Stimulated activated naive B cell treated with anti-CD40 and anti-IgM and Interleukin-4, amounts not matched to agents 10 μg/mL and 1 μg/mL and 100 μg/mL, for 72 hours (primary cell): Measurements from ENCODE around the gene FREM1.

ENCODE experiments used
- ATAC-seq, 2 donors: fragments of 150-1000 bp; cut with Tn5 transposase; replicated peaks; 2 replicates each; pipeline ENCODE4 v1.10.0; 2021; ENCODE audit warnings: moderate library complexity in 1 of 2
- DNase-seq: peaks from one replicate; pipeline ENCODE4 v3.0.0; 2021
- H3K27ac Mint-ChIP-seq: one replicate; pipeline ENCODE4 v1.8.0; 2022; ENCODE audit warnings: mild to moderate bottlenecking, mixed read lengths
- H3K27me3 Mint-ChIP-seq, 2 donors: one replicate each; pipeline ENCODE4 v1.8.0; 2022; ENCODE audit warnings: mixed read lengths in 2 of 2
- H3K36me3 Mint-ChIP-seq, 2 donors: one replicate each; pipeline ENCODE4 v1.8.0; 2022; ENCODE audit warnings: mixed read lengths in 2 of 2, mild to moderate bottlenecking in 1 of 2
- H3K4me1 Mint-ChIP-seq, 2 donors: one replicate each; pipeline ENCODE4 v1.8.0; 2022; ENCODE audit warnings: mixed read lengths in 2 of 2, mild to moderate bottlenecking in 1 of 2
- H3K4me3 Mint-ChIP-seq, 2 donors: one replicate each; pipeline ENCODE4 v1.8.0; 2022; ENCODE audit warnings: mild to moderate bottlenecking in 2 of 2, mixed read lengths in 2 of 2, moderate library complexity in 1 of 2
- H3K9me3 Mint-ChIP-seq, 2 donors: one replicate each; pipeline ENCODE4 v1.8.0; 2022; ENCODE audit warnings: mixed read lengths in 2 of 2, mild to moderate bottlenecking in 1 of 2

The FREM1 gene

DNA sequence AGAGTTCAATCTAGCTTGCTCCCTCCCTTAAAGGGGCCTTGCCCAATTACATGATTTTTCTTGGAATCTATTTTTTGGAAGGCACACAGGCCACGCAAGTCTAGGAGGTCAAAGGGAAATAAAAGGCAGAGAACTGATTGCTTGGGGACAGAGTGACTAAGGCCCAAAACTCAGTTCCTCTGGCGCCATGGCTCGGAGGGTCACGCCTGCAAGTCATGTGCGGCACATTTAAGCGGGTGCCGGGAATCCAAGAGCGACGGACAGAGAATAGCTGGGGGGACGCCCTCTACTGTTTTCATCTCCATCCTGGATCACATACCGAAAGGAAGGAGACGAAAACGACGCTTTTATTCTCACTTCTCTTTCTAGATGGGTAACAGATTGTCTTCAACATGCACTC, 78.6 kb downstream of the FREM1 start:
- no peak overlapping the region for H3K4me3 Mint-ChIP-seq

DNA sequence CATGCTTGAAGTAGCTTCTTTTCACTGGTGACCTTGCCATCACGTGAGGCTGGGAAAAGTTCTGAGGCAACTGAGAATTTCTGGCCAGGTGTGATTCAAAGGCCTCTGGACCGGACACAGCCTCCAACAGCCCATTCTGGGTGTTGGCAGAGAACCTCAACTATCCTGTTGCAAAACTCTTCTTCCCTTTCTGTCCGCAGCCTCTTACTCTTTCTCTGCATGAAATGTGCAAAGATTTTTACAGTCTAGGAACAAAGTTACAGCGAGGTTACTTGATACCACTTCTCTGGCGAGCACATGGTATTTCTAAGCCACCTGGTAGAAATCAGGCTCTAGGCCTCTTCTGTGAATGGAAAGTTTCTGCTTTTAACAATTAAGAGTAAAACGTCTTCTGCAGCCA, 79.2 kb downstream of the FREM1 start:
- Mint-ChIP-seq H3K4me3 (no peak overlapping the region), H3K9me3 (peaks cover 0 to 3% of the 10 kb centered on the region in 2 donors), H3K27ac (no peak overlapping the region), H3K36me3 (no peaks in the 10 kb centered on the region), H3K27me3 (peaks cover 6 to 13% of the 10 kb centered on the region in 2 donors), H3K4me1 (no peaks in the 10 kb centered on the region)
- ATAC-seq (no peak), DNase-seq (no peak)

More for the DNA sequence above, 78.6 kb downstream of the FREM1 start:
- peaks cover 0 to 3% of the 10 kb centered on the region in 2 donors for H3K9me3 Mint-ChIP-seq
- H3K4me1 Mint-ChIP-seq, result no peaks in the 10 kb centered on the region
- no peak overlapping the region for H3K27ac Mint-ChIP-seq
- H3K27me3 Mint-ChIP-seq, result peaks cover 4 to 8% of the 10 kb centered on the region in 2 donors
- ATAC-seq, result no peak
- no peak for DNase-seq
- H3K36me3 Mint-ChIP-seq, result no peaks in the 10 kb centered on the region

GRCh38 chr9:14830057-14830456, 80.2 kb downstream of the FREM1 start:
- Mint-ChIP-seq H3K4me1 (peaks cover 2 to 6% of the 10 kb centered on the region in 2 donors), H3K4me3 (no peak overlapping the region), H3K36me3 (no peaks in the 10 kb centered on the region), H3K9me3 (peaks cover 0 to 5% of the 10 kb centered on the region in 2 donors), H3K27ac (no peak overlapping the region), H3K27me3 (peaks cover 13 to 18% of the 10 kb centered on the region in 2 donors)
- no peak for ATAC-seq
- no peak for DNase-seq

DNA sequence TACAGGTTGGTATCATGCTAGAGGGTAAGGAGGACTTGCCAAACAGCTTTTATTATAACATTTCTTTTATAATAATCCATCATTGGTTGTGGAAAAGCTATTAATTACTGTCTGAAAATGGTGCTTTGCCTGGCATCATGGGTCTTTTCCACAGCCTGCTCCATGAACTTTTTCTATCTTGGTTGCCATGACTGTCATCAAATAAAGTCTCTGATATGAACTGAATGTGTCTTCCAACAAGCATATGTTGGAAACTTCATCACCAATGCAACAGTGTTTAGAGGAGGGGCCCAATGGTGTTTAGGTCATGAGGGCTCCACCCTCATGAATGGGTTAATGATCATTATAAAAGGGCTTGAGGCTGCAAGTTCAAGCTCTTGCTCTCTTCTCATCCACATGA, 81.0 kb downstream of the FREM1 start:
- H3K4me3 Mint-ChIP-seq, result no peak overlapping the region

GRCh38 chr9:14827805-14828204, 82.4 kb downstream of the FREM1 start:
- H3K27ac Mint-ChIP-seq, result no peak overlapping the region
- H3K9me3 Mint-ChIP-seq, result peaks cover 0 to 5% of the 10 kb centered on the region in 2 donors
- DNase-seq (no peak), ATAC-seq (no peak)
- H3K4me1 Mint-ChIP-seq, result peaks cover 7 to 10% of the 10 kb centered on the region in 2 donors
- H3K4me3 Mint-ChIP-seq, result no peak overlapping the region
- H3K27me3 Mint-ChIP-seq, result peaks cover 13 to 18% of the 10 kb centered on the region in 2 donors
- no peaks in the 10 kb centered on the region for H3K36me3 Mint-ChIP-seq

More for the DNA sequence above, 81.0 kb downstream of the FREM1 start:
- peaks cover 13 to 18% of the 10 kb centered on the region in 2 donors for H3K27me3 Mint-ChIP-seq
- no peak overlapping the region for H3K27ac Mint-ChIP-seq
- H3K36me3 Mint-ChIP-seq, result no peaks in the 10 kb centered on the region
- DNase-seq (no peak), ATAC-seq (no peak)
- peaks cover 4 to 6% of the 10 kb centered on the region in 2 donors for H3K4me1 Mint-ChIP-seq
- peaks cover 0 to 5% of the 10 kb centered on the region in 2 donors for H3K9me3 Mint-ChIP-seq

DNA sequence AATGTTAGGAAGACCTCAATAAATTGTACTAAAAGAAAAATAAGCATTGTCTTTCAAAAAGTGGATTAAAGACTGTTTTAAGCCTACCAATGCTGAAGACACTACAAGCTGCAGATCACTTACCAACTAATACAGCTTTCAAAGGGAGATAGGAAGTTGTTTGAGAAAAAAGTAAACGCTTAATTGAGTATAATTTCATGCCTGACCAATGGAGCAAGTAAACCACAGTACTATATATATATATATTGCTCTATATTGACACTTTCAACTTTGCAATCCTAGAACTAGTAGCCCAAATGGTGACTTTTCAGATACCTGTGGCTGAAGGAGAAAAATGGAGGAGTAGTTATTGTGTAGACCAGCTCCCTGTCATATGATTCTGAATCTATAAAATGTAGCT, 85.7 kb downstream of the FREM1 start:
- no peaks in the 10 kb centered on the region for H3K36me3 Mint-ChIP-seq
- DNase-seq (no peak), ATAC-seq (no peak)
- H3K4me3 Mint-ChIP-seq, result no peak overlapping the region
- peaks cover 13 to 18% of the 10 kb centered on the region in 2 donors for H3K4me1 Mint-ChIP-seq
- H3K27ac Mint-ChIP-seq, result no peak overlapping the region
- H3K9me3 Mint-ChIP-seq, result peaks cover 0 to 2% of the 10 kb centered on the region in 2 donors
- H3K27me3 Mint-ChIP-seq, result peaks cover 24 to 33% of the 10 kb centered on the region in 2 donors

GRCh38 chr9:14823800-14824199, 86.4 kb downstream of the FREM1 start:
- H3K36me3 Mint-ChIP-seq, result no peaks in the 10 kb centered on the region
- peaks cover 0 to 2% of the 10 kb centered on the region in 2 donors for H3K9me3 Mint-ChIP-seq
- DNase-seq, result no peak
- peaks cover 30 to 39% of the 10 kb centered on the region in 2 donors for H3K27me3 Mint-ChIP-seq
- H3K4me1 Mint-ChIP-seq, result peaks cover 13 to 18% of the 10 kb centered on the region in 2 donors
- no peak overlapping the region for H3K4me3 Mint-ChIP-seq
- ATAC-seq, result no peak
- no peak overlapping the region for H3K27ac Mint-ChIP-seq

- ATAC-seq (no peak), DNase-seq (no peak)
- peaks cover 13 to 18% of the 10 kb centered on the region in 2 donors for H3K4me1 Mint-ChIP-seq
- no peaks in the 10 kb centered on the region for H3K36me3 Mint-ChIP-seq
- H3K9me3 Mint-ChIP-seq, result peaks cover 0 to 2% of the 10 kb centered on the region in 2 donors
- H3K4me3 Mint-ChIP-seq, result no peak overlapping the region
- H3K27ac Mint-ChIP-seq, result no peak overlapping the region
- H3K27me3 Mint-ChIP-seq, result peaks cover 30 to 44% of the 10 kb centered on the region in 2 donors
Observed at GRCh38 chr9:14822666-14823065, 87.6 kb downstream of the FREM1 start.

DNA sequence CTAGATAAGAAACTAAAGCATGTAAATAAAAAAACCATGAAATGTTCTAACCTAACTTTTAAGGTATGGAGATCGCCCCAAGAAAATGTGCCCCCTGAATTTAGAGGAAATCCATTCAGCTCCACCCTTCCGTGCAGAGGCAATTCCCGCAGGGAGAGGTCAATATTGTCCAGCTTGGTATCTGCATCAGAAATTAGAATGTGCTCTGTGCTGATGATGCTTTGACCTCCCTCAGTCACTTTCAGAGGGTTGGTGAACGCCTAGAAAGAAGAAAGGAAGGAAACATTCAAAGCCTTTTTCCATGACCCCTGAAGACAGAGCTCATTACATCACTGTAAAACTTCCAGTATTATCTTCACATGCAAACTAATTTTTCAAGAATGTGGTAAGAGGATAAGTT, 91.0 kb downstream of the FREM1 start:
- H3K27me3 Mint-ChIP-seq, result peaks cover 17 to 31% of the 10 kb centered on the region in 2 donors
- ATAC-seq, result no peak
- H3K4me3 Mint-ChIP-seq, result no peak overlapping the region
- no peak for DNase-seq
- H3K4me1 Mint-ChIP-seq, result peaks cover 9 to 12% of the 10 kb centered on the region in 2 donors
- H3K9me3 Mint-ChIP-seq, result no peaks in the 10 kb centered on the region
- H3K27ac Mint-ChIP-seq, result no peak overlapping the region
- H3K36me3 Mint-ChIP-seq, result no peaks in the 10 kb centered on the region

GRCh38 chr9:14814249-14814628, 96.0 kb downstream of the FREM1 start:
- peaks cover 0 to 5% of the 10 kb centered on the region in 2 donors for H3K9me3 Mint-ChIP-seq
- DNase-seq, result no peak

DNA sequence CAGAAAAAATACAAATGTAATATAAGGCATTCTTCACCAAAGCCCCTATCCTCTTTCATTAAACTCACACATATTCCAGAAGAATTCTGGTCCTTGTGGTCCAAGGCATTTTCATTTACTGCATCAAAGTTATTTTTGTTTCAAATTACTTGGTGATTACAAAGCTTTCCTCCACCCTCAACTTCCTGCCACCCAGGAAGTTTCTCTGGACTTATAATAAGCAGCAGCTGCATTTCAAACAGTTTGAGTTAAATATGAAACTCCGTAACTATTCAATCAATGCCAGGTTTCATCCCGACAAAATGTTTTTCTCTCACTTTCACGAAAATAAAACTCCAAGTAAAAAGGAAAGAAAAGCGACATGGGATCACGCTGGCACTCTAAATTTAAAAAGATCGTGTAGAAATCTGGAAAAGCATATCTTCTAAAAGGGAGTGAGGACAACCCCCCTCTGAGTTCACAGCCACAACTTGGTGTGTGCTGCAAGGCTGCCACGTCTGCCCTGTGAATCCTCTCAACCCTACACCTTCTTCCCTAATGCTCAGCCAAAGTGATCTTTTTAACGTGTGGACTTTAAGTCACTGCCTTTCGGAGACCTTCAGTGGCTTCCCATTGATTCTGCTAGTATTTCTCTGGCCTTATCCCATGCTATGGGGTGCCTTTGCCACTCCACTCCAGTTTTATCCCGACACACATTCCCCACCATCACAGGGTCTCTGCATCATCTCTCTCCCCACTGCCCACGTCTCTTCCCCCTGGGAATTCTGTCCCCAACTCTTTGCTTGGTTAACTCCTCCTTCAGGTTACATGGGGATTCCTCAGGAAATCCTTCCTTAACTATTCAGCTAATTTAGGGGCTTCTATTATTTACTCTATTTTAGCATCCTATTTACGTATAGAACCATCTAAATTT, 96.6 kb downstream of the FREM1 start:
- H3K27ac Mint-ChIP-seq, result no peak overlapping the region
- peaks cover 10 to 11% of the 10 kb centered on the region in 2 donors for H3K27me3 Mint-ChIP-seq
- H3K9me3 Mint-ChIP-seq, result peaks cover 0 to 5% of the 10 kb centered on the region in 2 donors
- H3K4me1 Mint-ChIP-seq, result no peaks in the 10 kb centered on the region
- ATAC-seq, result no peak
- no peak for DNase-seq
- H3K4me3 Mint-ChIP-seq, result no peak overlapping the region
- H3K36me3 Mint-ChIP-seq, result no peaks in the 10 kb centered on the region

More at GRCh38 chr9:14814249-14814628, 96.0 kb downstream of the FREM1 start:
- Mint-ChIP-seq H3K4me3 (no peak overlapping the region), H3K4me1 (no peaks in the 10 kb centered on the region), H3K27me3 (peaks cover 15 to 17% of the 10 kb centered on the region in 2 donors), H3K36me3 (no peaks in the 10 kb centered on the region), H3K27ac (no peak overlapping the region)
- ATAC-seq, result no peak

- Mint-ChIP-seq H3K36me3 (no peaks in the 10 kb centered on the region), H3K9me3 (peaks cover 0 to 5% of the 10 kb centered on the region in 2 donors), H3K27me3 (peaks cover 8 to 11% of the 10 kb centered on the region in 2 donors), H3K4me3 (no peak overlapping the region), H3K4me1 (no peaks in the 10 kb centered on the region), H3K27ac (no peak overlapping the region)
- ATAC-seq (no peak), DNase-seq (no peak)
Observed at GRCh38 chr9:14812806-14813205, 97.4 kb downstream of the FREM1 start.

DNA sequence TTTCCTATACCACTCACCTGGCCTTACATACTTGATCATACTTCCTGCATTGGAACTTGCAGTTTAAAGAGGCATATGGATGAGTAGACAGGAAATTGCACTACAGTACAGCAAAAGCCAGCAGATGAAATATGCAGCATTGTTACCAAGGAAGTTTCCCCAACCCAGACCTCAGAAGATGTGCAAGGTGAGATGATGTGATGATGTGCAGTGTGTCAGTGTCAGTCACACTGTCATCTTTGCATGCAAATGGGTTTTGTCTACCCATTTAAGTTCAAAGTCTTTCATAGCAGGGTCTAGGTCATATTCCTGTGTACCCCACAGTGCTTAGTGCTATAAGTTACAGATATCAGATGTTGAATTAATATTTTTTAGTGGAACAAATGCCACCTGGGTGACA, 98.4 kb downstream of the FREM1 start:
- Mint-ChIP-seq H3K27me3 (peaks cover 6 to 8% of the 10 kb centered on the region in 2 donors), H3K4me3 (no peak overlapping the region), H3K27ac (no peak overlapping the region), H3K4me1 (no peaks in the 10 kb centered on the region), H3K9me3 (peaks cover 0 to 5% of the 10 kb centered on the region in 2 donors), H3K36me3 (no peaks in the 10 kb centered on the region)
- ATAC-seq, result no peak
- no peak for DNase-seq

DNA sequence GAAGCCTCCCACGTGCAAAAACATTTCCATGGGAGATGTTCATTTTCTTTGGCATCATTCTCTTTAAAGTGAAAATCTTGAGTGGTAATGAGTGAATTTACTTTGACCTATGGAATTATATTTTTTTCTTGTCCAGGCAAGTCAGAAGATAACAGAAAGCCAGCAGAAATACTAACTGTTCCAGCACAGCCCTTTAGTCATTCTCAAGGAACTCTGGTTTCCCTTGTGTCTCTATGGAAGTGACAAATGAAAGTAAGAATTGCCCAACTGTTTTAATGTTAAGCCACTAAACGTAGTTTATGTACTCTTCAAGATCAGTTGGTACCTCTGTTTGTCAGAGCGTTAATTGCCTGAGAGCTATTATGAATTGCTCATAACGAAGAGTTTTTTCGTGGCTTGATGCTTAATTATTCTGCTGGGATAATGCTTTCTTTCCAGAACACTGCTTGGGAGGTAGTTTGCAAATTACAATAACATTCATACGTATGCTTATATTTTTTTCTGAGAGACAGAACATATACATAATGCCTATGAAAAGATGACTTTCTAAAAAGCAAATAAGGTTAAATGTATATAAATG, 103.2 kb downstream of the FREM1 start:
- Mint-ChIP-seq H3K27me3 (peaks cover 0 to 8% of the 10 kb centered on the region in 2 donors), H3K27ac (no peak overlapping the region), H3K9me3 (peaks cover 0 to 5% of the 10 kb centered on the region in 2 donors), H3K36me3 (no peaks in the 10 kb centered on the region), H3K4me3 (no peak overlapping the region), H3K4me1 (no peaks in the 10 kb centered on the region)
- ATAC-seq, result no peak
- no peak for DNase-seq

DNA sequence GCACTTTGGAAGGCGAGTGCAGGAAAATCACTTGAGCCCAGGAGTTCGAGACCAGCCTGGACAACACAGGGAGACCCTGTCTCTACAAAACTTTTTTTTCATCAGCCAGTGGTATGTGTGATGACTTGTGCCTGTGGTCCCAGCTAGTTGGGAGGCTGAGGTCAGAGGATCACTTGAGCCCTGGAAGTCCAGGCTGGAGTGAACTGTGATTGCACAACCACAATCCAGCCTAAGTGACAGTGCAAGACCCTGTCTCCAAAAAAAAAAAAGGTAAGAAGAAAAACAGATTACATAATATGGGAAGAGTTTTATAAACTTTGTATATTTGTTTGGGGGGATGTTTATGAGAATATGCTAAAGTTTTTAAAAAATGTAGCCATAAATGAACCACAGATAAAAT, 111.2 kb downstream of the FREM1 start:
- H3K36me3 Mint-ChIP-seq, result no peaks in the 10 kb centered on the region
- H3K27ac Mint-ChIP-seq, result no peak overlapping the region
- H3K4me1 Mint-ChIP-seq, result no peaks in the 10 kb centered on the region
- H3K9me3 Mint-ChIP-seq, result peaks cover 3 to 4% of the 10 kb centered on the region in 2 donors
- H3K4me3 Mint-ChIP-seq, result no peak overlapping the region
- H3K27me3 Mint-ChIP-seq, result peaks cover 4 to 10% of the 10 kb centered on the region in 2 donors
- ATAC-seq, result no peak
- DNase-seq, result no peak
